Fibroblast of lung (primary cell): ENCODE data around the gene IDUA. TPM values are rescaled to one million over a fixed set of nuclear protein-coding genes. Genes with fewer than 3 reads are reported as not detected.

Source experiments
- DNase-seq, 2 donors: peaks; one replicate each; pipeline versions ENCODE4 v3.0.0 to v3.0.0-alpha.2; 2010; ENCODE audit warnings: low read depth in 2 of 2
- H2AFZ ChIP-seq: 2 replicates; pipeline ENCODE4 v1.5.1; 2012; ENCODE audit warnings: low read length, control low read depth, inconsistent platforms
- H3K27ac ChIP-seq: 2 replicates; pipeline ENCODE4 v1.5.1; 2011; ENCODE audit warnings: low read length, control low read depth; ENCODE audit not compliant: insufficient read depth
- H3K27me3 ChIP-seq: 2 replicates; pipeline ENCODE4 v1.5.1; 2011; ENCODE audit warnings: mild to moderate bottlenecking, low read length; ENCODE audit not compliant: control insufficient read depth, insufficient read depth
- H3K36me3 ChIP-seq: 2 replicates; pipeline ENCODE4 v1.5.1; 2011; ENCODE audit warnings: low read length; ENCODE audit not compliant: control insufficient read depth, insufficient read depth
- H3K4me1 ChIP-seq: 2 replicates; pipeline ENCODE4 v1.5.1; 2011; ENCODE audit warnings: low read length; ENCODE audit not compliant: control insufficient read depth, insufficient read depth; ENCODE audit errors: extremely low read depth
- H3K4me2 ChIP-seq: 2 replicates; pipeline ENCODE4 v1.5.1; 2011; ENCODE audit warnings: low read length, control low read depth; ENCODE audit not compliant: insufficient read depth; ENCODE audit errors: extremely low read depth
- H3K4me3 ChIP-seq, 4 experiments: fragments of 200-600 bp in 1 of 4; sonication (generic) in 1 of 4; replicated peaks in 1 of 4; 2 replicates each; pipeline ENCODE4 v1.5.1; 2011 to 2016; ENCODE audit warnings: low read length in 4 of 4, low read depth in 3 of 4, mild to moderate bottlenecking in 3 of 4, control low read depth in 2 of 4, inconsistent platforms in 1 of 4, mixed read lengths in 1 of 4; ENCODE audit not compliant: insufficient read depth in 1 of 4; ENCODE audit errors: control extremely low read depth in 1 of 4
- H3K79me2 ChIP-seq: 2 replicates; pipeline ENCODE4 v1.5.1; 2012; ENCODE audit warnings: mild to moderate bottlenecking, low read length, inconsistent platforms; ENCODE audit not compliant: control insufficient read depth, insufficient read depth
- H3K9ac ChIP-seq: 2 replicates; pipeline ENCODE4 v1.5.1; 2011; ENCODE audit warnings: mild to moderate bottlenecking, low read length, control low read depth; ENCODE audit not compliant: insufficient read depth
- H3K9me3 ChIP-seq: 2 replicates; pipeline ENCODE4 v1.5.1; 2012; ENCODE audit warnings: low read depth, low read length; ENCODE audit not compliant: control insufficient read depth, insufficient read depth
- H4K20me1 ChIP-seq: 2 replicates; pipeline ENCODE4 v1.5.1; 2011; ENCODE audit warnings: low read length; ENCODE audit not compliant: control insufficient read depth, insufficient read depth; ENCODE audit errors: extremely low read depth
- CTCF ChIP-seq, 2 donors: IDR thresholded peaks in 1 of 2; conservative IDR thresholded peaks in 1 of 2; 1 replicate in 1 of 2; 2 replicates in 1 of 2; pipeline ENCODE4 v1.5.1; 2011 to 2012; ENCODE audit warnings: low read length in 2 of 2, control low read depth in 1 of 2, inconsistent platforms in 1 of 2, low read depth in 1 of 2, mild to moderate bottlenecking in 1 of 2
- EZH2 ChIP-seq: IDR thresholded peaks from 2 replicates; pipeline ENCODE4 v1.5.1; 2012; ENCODE audit warnings: low read length, control low read depth, mild to moderate bottlenecking; ENCODE audit errors: missing control alignments
- polyA plus RNA-seq, 2 donors: library from polyadenylated mRNA; depleted of rRNA in 1 of 2; stranded (reverse) in 1 of 2; unstranded in 1 of 2; fragments of >200 nt; gene quantifications; 2 replicates each; pipeline ENCODE4 v1.2.1, GENCODE V29; 2011 to 2012; ENCODE audit warnings: missing spikeins in 1 of 2
- total RNA-seq: library from RNA; depleted of rRNA; stranded (reverse); fragments of >200 nt; gene quantifications from 2 replicates; pipeline ENCODE4 v1.2.1, GENCODE V29; 2014

The IDUA gene
- total and polyA plus RNA-seq, 2 donors (not counting 1 experiment from before 2014, with no cell fraction given) = 3.1 to 11.1 TPM

GRCh38 chr4:992297-993110 lies 5.7 kb downstream of the IDUA start:
- Histone ChIP-seq H2AFZ (no peak overlapping the region), H3K27ac (no peak overlapping the region), H3K9ac (peak overlapping the region; percentile 7), H3K4me3 (no peak overlapping the region), H3K9me3 (no peaks in the 10 kb centered on the region), H3K36me3 (peaks cover 6% of the 10 kb centered on the region), H3K4me2 (no peak overlapping the region), H3K4me1 (no peaks in the 10 kb centered on the region), H3K27me3 (peaks cover 9% of the 10 kb centered on the region), H3K79me2 (no peaks in the 10 kb centered on the region), H4K20me1 (no peaks in the 10 kb centered on the region)
- TF ChIP-seq CTCF (conservative IDR thresholded peaks at IDR 0.05 in 1 of 2, IDR thresholded peaks at IDR 0.05 in 1 of 2; ENCODE audit: low read depth in 1 of 2, low read length in 2 of 2) = no peak
- TF ChIP-seq EZH2 = no peak
- no peak for DNase-seq

GRCh38 chr4:993111-994029 lies 6.5 kb downstream of the IDUA start, which contains the start of gene SLC26A1:
TSS of gene SLC26A1 (minus strand) at chr4:993404. CDS start at chr4:991703, 1,701 bp downstream.
- Histone ChIP-seq H3K4me2 (no peak within 1 kb of the TSS), H3K9ac (peak within 1 kb of the TSS; percentile 7), H3K4me1 (no peaks in the 10 kb centered on the region), H3K27me3 (peaks cover 18% of the 10 kb centered on the region), H3K9me3 (no peaks in the 10 kb centered on the region), H3K36me3 (peaks cover 6% of the 10 kb centered on the region), H2AFZ (no peak within 1 kb of the TSS), H3K79me2 (no peaks in the 10 kb centered on the region), H3K4me3 (no peak within 1 kb of the TSS), H3K27ac (no peak within 1 kb of the TSS), H4K20me1 (no peaks in the 10 kb centered on the region)
- TF ChIP-seq EZH2 (no peak), CTCF (conservative IDR thresholded peaks at IDR 0.05 in 1 of 2, IDR thresholded peaks at IDR 0.05 in 1 of 2; ENCODE audit: low read depth in 1 of 2, low read length in 2 of 2) (no peak)
- DNase-seq = no peak
